NCI-H69 (cell line): Measurements from ENCODE around the gene RPS3.
A peak's percentile ranks its signal among the peaks of the same experiment; 100 is the strongest.

Source experiments
- DNase-seq: peaks from one replicate; lab custom pipeline; 2025; lab: John Stamatoyannopoulos, UW

Gene RPS3

GRCh38 chr11:75434886-75435570 is 35.7 kb downstream of the RPS3 start:
- DNase-seq = no peak

DNA sequence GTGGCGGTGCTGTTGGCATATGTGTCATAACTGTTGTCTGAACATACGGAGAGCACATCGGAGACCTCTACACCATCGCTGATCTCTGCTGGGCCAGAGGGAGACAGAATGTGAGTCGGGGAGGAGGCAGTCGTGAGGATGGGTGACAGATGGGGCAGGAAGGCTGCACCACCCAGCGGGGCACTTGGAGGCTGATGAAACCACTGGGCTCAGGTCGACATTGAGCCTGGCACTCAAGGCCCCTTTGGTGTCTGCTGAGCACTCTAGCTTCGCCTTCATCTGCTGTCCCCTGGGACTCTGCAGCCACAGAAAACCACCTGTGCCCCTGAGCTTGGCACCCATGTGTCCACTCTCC is 36.2 kb downstream of the RPS3 start:
- no peak for DNase-seq

DNA sequence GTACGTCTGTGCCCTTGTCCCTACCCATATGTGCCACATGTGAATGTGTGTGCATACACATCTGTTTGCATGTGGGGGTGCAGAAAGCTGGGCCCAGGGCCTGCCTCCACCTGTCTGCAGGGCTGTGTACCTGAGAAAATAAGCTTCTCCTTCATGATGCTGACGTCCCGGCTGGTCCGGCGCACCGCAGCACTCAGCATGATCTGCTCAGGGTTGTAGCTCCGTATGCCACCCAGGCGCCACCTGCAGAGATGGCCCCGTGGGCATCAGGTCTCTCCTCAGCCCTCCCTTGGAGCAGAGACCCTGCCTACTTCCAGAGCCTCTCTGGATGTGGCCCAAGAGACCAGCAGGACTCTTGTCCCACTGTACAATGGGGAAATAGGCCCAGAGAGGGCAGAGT is 37.5 kb downstream of the RPS3 start:
- no peak for DNase-seq

DNA sequence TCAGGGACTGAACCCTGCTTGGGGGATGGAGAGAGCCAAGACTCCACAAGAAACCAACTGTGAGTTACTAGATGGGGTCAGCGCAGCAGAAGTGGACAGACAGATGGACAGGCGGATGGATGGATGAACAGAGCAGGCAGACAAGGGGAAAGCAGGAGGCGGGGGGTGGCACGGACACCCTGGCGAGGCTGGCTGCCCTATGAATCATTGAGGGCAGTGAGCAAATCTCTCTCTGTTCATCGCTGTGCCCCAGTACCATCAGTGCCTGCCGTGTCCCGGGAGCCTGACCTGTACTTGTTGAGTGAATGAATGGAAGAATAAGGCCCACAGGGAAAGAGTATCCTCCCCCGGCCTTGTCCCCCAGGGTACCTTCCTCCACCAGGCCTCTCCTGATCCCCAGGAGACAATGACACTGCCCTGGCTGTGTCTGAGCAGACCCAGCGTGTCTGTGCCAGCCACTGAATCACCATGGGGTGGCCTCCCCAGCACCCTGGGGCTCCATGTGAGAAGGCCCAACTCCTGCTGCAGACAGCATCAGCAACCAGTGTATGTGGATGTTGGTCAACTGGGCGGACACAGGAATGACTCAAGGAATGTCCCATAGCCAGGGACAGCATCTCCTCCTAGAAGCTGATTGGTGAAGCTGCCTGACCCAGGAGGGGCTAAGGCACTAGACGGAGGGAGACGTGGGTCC is 38.8 kb downstream of the RPS3 start:
- no peak for DNase-seq

DNA sequence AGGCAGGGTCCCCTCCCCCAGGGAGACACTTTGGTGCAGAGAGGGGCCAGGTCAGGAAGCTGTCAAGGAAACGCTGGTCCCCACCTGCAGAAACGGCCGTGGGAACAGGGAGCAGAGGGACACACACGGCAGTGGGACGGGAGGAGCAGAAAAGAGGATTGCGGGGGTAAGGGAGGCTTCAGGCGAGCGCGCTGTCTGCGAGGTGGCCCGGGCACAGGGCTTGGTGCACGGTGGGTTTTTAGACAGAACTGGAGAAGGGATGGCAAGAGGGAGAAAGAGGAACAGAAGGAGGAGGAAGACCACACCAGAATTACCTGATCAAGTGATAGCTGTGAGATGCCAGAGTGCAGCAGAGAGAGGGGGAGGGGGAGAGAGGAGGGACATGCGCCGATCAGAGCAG is 39.7 kb downstream of the RPS3 start:
- DNase-seq = no peak

- no peak for DNase-seq
Observed at GRCh38 chr11:75439495-75440120, 40.3 kb downstream of the RPS3 start.

- DNase-seq = no peak
Observed at GRCh38 chr11:75440960-75441803, 41.9 kb downstream of the RPS3 start.

DNA sequence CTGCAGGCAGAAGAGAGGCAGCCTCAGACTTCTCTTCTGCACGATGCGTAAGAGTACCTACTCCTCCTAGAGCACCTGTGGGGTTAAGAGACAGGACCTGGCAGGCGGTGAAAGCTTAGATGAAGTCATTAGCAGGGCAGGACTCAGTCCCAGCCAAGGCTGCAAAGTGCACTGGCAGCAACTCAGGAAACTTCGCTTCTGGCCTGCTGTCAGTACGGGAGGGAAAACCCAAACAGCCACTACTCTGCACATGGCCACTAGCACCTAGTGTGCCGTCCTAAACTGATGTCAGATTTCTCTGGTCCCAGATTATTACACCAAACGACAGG is 42.5 kb downstream of the RPS3 start:
- no peak for DNase-seq

- no peak for DNase-seq
Observed at GRCh38 chr11:75442161-75442885, 43.0 kb downstream of the RPS3 start.

DNA sequence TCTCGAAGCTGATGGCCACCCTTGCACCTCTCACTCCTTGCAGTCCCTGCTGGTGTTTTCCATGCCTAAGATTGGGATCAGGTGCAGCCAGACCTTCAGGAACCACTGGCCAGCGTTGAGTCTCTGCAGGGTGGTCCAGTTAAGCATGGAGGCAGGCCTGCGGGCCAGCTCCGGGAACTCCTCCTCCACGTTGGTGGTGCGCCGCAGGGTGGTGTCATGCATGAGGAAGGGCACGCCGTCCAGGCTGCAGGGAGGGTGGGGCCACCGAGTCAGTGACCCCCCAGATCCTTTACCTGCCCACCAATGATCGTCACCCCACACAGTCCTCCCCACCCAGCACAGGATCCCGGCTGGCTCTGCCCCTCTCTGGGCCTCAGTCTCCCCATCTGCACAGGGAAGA is 43.7 kb downstream of the RPS3 start:
- DNase-seq = no peak

GRCh38 chr11:75445315-75445953 is 46.1 kb downstream of the RPS3 start:
- DNase-seq = peak; percentile 69

DNA sequence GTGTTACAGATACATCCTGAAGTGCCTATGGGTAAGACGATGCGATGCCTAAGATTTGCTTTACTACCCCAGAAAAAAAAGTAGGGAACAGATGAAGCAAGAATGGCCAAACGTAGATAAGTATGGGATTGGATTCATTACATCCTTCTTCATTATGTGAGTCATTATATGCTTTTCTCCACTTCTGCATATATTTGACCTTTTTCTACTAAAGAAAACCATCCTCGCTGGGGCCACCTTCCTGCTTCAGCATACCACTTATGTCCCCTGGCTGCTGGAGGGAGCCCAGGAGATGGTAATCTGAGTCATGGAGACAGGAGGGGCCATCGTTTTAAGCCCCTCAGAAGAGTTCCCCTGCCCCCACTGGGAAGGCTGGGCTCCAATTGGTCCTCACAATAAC is 48.1 kb downstream of the RPS3 start:
- no peak for DNase-seq

DNA sequence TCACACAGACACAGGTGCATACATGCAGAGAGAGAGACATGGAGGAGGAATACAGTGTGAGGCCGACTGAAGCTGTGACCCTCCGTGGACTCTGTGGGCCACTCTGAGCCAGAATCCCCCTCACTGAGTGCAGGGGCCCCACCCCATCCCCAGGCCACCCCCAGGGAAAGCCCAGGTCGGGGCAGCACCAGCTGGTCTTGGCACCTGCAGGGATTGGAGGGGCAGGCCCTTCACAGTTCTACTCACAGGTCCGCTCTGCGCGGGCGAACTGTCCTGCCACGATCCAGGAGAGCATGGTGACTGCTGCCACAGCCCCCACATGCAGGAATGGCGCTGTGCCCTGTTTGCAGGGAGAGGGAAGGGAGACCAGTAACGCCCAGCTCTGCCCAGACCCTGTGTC is 50.0 kb downstream of the RPS3 start:
- no peak for DNase-seq

DNA sequence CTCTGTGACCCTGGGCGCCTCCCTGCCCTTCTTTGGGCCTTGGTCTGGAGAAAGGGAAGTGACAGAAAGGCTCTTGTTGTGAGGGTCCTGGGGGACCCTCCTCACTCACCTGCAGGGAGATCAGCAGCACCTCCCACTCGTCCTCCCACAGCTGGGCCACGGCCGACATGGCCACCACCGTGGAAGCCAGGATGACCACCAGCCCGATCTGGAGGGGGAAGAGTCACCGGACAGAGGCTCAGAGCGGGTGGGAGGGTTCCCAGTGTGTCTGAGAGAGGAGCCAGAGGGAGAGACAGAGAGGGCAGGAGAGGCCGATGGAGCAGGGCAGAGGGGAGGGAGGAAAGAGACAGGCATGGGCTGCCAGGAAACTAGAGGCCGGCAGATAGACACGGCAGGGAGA is 50.5 kb downstream of the RPS3 start:
- DNase-seq = no peak

- no peak for DNase-seq
Observed at GRCh38 chr11:75450236-75450635, 50.9 kb downstream of the RPS3 start.

DNA sequence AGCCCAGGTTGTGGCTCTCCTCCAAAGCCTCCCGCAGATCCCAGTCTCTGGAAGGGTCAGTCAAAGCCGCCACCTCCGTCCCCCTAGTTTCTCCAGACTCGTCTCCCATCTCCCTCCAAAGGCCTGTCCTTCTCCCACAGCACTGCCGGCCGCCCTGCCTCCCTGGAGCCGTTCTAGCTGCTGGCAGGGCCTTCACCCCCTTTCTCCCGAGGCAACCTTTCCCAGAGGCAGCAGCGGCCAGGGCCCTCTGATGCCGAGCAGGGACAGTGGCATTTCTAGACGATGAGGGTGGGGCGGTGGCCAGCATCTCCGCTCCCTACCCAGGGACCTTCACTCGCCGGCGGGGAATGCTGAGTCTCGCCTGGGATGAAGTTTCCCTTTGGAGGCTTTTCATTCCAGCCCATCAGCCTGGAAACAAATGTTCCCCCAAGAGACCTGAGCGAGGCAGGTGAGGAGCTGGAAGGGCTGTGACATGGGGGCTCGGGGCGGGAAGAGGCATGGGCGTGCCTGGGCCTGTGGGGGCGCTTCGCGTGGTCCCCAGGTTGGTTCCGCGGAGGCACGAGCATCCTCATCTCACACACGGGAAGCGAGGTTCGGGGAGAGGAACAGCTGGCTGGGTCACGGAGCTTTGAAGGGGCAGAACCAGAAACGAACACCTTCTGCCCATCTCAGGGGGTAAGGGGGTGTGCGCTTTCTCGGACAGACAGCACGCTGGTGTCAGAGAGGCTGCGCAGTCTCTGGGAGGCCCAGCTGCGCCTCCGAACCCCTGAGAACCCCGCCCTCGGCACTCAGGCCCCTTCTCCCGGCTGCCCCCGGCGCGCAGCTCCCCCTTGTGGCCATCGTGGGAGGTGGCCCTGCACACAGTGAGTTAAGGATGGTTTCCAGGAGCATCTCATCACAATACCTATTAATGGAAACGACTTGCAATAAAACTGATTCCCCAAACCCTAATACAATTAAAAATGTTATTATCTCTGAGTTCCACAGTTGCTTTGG is 51.8 kb downstream of the RPS3 start:
- DNase-seq = peak; percentile 48

DNA sequence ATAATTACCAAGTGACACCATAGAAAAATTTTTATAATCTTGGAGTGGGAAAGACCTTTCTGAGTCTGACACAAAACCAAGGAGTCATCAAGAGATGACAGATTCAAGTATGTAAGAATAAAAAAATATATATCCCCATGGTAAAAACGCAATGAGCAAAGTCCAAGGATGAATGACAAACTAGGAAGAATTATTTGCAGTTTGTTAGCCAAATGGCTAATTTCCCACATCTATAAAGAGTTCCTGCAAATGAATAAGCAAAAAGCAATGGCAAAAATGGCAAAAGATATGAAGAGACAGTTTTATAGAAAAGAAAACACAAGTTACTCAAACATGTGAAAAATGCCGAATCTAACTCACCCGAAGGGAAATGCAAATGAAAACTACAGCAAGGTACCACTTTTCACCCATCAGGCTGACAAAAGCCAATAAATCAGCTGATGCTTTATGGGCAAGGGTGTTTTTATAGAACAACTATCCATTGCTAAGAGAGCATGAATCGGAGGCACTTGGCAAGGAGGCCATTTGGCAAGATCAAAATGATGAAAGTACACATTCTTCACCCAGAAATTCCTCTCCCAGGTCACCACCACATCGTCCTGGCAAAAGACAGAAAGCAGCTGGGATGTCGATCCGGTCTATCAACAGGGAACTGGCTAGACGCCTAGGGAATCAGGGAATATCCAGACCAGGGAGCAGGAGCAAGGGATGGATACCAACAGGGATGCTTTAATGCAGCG is 54.8 kb downstream of the RPS3 start:
- peak; percentile 58 for DNase-seq

GRCh38 chr11:75454987-75455386 is 55.7 kb downstream of the RPS3 start:
- DNase-seq = peak; percentile 89
